Cardiac muscle cell (in vitro differentiated cells and primary cell): ENCODE measurements around the gene CACNA1C. TPM values are rescaled to one million over a fixed set of nuclear protein-coding genes. Genes with fewer than 3 reads are reported as not detected.

ENCODE experiments used
- DNase-seq, 2 donors: peaks; one replicate each; pipeline versions ENCODE4 v3.0.0 to v3.0.0-alpha.2; 2010 to 2017; ENCODE audit warnings: low read depth in 1 of 2, low spot score in 1 of 2
- H3K27ac ChIP-seq: fragments of 200-600 bp; sonication (generic); 2 replicates; pipeline ENCODE4 v1.5.1; 2016
- H3K27me3 ChIP-seq: fragments of 200-600 bp; sonication (generic); 2 replicates; pipeline ENCODE4 v1.6.0; 2016; ENCODE audit warnings: control low read depth
- H3K36me3 ChIP-seq: fragments of 200-600 bp; sonication (generic); 2 replicates; pipeline ENCODE4 v1.5.1; 2016; ENCODE audit warnings: control low read depth
- H3K4me1 ChIP-seq: fragments of 200-600 bp; sonication (generic); 2 replicates; pipeline ENCODE4 v1.8.1; 2017; ENCODE audit warnings: low read depth, mild to moderate bottlenecking, mixed run types
- H3K4me3 ChIP-seq: fragments of 200-600 bp; sonication (generic); 2 replicates; pipeline ENCODE4 v1.5.1; 2016; ENCODE audit warnings: mild to moderate bottlenecking
- H3K9me3 ChIP-seq: fragments of 200-600 bp; sonication (generic); 2 replicates; pipeline ENCODE4 v1.5.1; 2017; ENCODE audit warnings: low read depth, mild to moderate bottlenecking, control low read depth
- CTCF ChIP-seq: IDR thresholded peaks from 2 replicates; pipeline ENCODE4 v1.5.1; 2012; ENCODE audit warnings: low read depth, mild to moderate bottlenecking, low read length
- polyA plus RNA-seq: library from polyadenylated mRNA; unstranded; fragments of >200 nt; fragmentation: Nextera tagmentation; extraction: Ambion mirVana; gene quantifications from 2 replicates; pipeline ENCODE4 v1.2.1, GENCODE V29; 2016
- total RNA-seq: library from RNA; depleted of rRNA; stranded (reverse); fragments of >200 nt; gene quantifications from 2 replicates; pipeline ENCODE4 v1.2.3, GENCODE V29; 2016

The CACNA1C gene
- total and polyA plus RNA-seq, 2 experiments from 2014 or later, result 40.8 to 77.8 TPM

- no peaks in the 10 kb centered on the region for H3K9me3 ChIP-seq
- no peaks in the 10 kb centered on the region for H3K27me3 ChIP-seq
- no peak for DNase-seq
Observed at GRCh38 chr12:2652401-2653081, 599.8 kb downstream of the CACNA1C start.

GRCh38 chr12:2653461-2653965 lies 600.7 kb downstream of the CACNA1C start:
- no peak for DNase-seq
- no peak for TF ChIP-seq CTCF
- H3K27ac ChIP-seq, result no peak overlapping the region
- no peaks in the 10 kb centered on the region for H3K9me3 ChIP-seq
- H3K27me3 ChIP-seq, result no peaks in the 10 kb centered on the region
- no peak overlapping the region for H3K4me3 ChIP-seq
- peaks cover 12% of the 10 kb centered on the region for H3K4me1 ChIP-seq
- H3K36me3 ChIP-seq, result peaks cover 36% of the 10 kb centered on the region

More at GRCh38 chr12:2652401-2653081, 599.8 kb downstream of the CACNA1C start:
- TF ChIP-seq CTCF, result no peak
- no peak overlapping the region for H3K27ac ChIP-seq
- H3K4me3 ChIP-seq, result no peak overlapping the region
- peaks cover 26% of the 10 kb centered on the region for H3K36me3 ChIP-seq
- H3K4me1 ChIP-seq, result peaks cover 12% of the 10 kb centered on the region

GRCh38 chr12:2654311-2654710 lies 601.5 kb downstream of the CACNA1C start:
- no peak for TF ChIP-seq CTCF
- H3K9me3 ChIP-seq, result no peaks in the 10 kb centered on the region
- H3K27ac ChIP-seq, result no peak overlapping the region
- H3K4me1 ChIP-seq, result peaks cover 7% of the 10 kb centered on the region
- peaks cover 39% of the 10 kb centered on the region for H3K36me3 ChIP-seq
- H3K27me3 ChIP-seq, result no peaks in the 10 kb centered on the region
- H3K4me3 ChIP-seq, result no peak overlapping the region
- DNase-seq, result no peak

GRCh38 chr12:2654741-2655140 lies 602.0 kb downstream of the CACNA1C start:
- DNase-seq, result no peak
- H3K27me3 ChIP-seq, result no peaks in the 10 kb centered on the region
- no peak for TF ChIP-seq CTCF
- H3K9me3 ChIP-seq, result no peaks in the 10 kb centered on the region
- H3K4me3 ChIP-seq, result no peak overlapping the region
- H3K27ac ChIP-seq, result no peak overlapping the region
- H3K4me1 ChIP-seq, result peaks cover 3% of the 10 kb centered on the region
- H3K36me3 ChIP-seq, result peaks cover 41% of the 10 kb centered on the region

GRCh38 chr12:2662524-2662923 lies 609.7 kb downstream of the CACNA1C start:
- Histone ChIP-seq H3K4me3 (no peak overlapping the region), H3K4me1 (no peaks in the 10 kb centered on the region), H3K27ac (no peak overlapping the region), H3K36me3 (peaks cover 58% of the 10 kb centered on the region), H3K9me3 (no peaks in the 10 kb centered on the region), H3K27me3 (no peaks in the 10 kb centered on the region)
- TF ChIP-seq CTCF, result no peak
- DNase-seq, result no peak
